GM21528 (cell line): Measurements from ENCODE around the gene PAM16.
"Not testable (repeated sequence)": the region's sequence is repeated elsewhere in the genome, so short reads cannot be mapped to it uniquely, and the experiment has no call there.

Source experiments
- ATAC-seq: cut with Tn5 transposase; IDR thresholded peaks from one replicate; pipeline ENCODE4 v1.9.1; 2021; ENCODE audit warnings: mild to moderate bottlenecking, moderate library complexity; ENCODE audit not compliant: unreplicated experiment, low FRiP score

PAM16 gene

DNA sequence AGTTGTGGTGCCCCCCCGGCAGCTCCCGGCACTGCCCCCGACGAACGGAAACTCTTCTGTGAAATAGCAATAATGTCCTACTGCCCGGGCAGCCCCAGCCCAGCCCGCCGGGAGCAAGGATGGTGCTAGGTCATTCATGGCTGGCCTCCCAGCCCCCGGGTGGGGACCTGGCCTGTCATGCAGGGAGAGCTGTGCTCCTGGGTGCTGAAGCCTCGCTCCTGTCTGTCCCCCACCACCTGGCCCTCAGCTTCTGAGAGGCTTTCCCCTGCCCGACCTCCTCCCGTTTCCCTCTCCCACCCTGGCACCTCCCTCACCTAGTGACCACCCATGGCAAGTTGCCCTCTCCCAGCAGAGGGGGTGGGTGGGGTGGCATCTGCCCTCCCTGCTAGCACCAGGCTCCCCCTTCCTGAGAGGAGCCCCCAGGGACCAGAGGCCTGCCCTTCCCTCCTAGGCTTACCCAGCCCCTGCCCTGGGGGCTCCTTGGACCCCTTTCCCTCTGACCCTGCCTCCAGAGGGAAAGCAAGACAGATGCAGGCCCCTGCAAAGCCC, 13.5 kb downstream of the PAM16 start:
- ATAC-seq, result no peak

DNA sequence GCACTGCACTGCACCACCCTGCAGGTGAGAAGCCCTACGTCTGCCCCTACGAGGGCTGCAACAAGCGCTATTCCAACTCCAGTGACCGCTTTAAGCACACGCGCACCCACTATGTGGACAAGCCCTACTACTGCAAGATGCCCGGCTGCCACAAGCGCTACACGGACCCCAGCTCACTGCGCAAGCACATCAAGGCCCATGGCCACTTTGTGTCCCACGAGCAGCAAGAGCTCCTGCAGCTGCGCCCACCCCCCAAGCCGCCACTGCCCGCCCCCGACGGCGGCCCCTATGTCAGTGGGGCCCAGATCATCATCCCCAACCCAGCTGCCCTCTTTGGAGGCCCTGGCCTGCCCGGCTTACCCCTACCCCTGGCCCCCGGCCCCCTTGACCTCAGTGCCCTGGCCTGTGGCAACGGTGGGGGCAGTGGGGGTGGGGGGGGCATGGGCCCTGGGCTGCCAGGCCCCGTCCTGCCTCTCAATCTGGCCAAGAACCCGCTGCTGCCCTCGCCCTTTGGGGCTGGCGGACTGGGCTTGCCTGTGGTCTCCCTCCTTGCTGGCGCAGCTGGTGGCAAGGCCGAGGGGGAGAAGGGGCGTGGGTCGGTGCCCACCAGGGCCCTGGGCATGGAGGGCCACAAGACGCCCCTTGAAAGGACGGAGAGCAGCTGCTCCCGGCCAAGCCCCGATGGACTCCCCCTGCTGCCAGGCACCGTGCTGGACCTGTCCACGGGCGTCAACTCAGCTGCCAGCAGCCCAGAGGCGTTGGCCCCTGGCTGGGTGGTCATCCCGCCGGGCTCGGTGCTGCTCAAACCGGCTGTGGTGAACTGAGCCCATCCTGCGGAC, 14.2 kb downstream of the PAM16 start:
- no peak for ATAC-seq

DNA sequence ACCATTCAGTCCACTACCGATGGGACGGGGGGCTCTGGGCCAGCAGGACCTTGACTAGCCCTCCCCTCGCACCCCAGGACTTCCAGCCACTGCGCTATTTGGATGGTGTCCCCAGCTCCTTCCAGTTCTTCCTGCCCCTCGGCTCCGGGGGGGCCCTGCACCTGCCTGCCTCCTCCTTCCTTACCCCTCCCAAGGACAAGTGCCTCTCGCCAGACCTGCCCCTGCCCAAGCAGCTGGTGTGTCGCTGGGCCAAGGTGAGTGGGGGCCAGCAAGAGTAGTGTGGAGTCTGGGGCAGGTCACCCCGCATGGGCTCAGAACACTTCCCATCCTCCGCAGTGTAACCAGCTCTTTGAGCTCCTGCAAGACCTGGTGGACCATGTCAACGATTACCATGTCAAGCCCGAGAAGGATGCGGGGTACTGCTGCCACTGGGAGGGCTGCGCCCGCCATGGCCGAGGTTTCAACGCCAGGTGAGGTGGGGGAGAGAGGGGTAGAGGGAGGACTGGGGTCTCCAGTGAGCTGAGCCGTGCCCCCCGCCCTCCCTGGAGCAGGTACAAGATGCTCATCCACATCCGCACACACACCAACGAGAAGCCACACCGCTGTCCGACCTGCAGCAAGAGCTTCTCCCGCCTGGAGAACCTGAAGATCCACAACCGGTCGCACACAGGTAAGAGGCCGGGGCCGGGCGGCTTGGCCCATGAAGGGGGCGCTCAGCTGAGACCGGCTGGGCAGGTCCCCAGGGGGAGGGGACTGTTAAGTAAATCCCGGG, 16.2 kb downstream of the PAM16 start:
- no peak for ATAC-seq

DNA sequence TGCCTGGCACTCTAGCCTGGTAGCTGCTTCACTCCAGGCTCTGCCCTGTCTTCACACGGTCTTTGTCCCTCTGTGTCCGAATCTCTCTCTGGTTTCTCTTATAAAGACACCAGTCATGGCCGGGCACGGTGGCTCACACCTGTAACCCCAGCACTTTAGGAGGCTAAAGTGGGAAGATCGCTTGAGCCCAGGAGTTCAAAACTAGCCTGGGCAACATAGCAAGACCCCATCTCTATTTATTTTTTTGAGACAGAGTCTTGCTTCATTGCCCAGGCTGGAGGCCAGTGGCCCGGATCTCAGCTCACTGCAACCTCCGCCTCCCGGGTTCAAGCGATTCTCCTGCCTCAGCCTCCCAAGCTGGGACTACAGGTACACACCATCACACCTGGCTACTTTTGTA, 17.4 kb downstream of the PAM16 start:
- ATAC-seq, result not testable (repeated sequence)

DNA sequence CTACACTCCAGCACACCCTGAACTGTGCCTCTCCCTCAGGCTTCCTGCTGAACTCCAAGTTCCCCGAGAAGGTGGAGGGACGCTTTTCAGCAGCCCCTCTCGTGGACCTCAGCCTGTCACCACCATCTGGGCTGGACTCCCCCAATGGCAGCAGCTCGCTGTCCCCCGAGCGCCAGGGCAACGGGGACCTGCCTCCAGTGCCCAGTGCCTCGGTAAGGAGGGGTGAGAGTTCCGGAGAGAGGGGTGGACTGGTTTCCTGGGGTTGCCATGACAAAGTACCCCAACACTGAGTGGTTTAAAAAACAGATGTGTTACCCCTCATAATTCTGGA, 17.8 kb downstream of the PAM16 start:
- ATAC-seq, result no peak

DNA sequence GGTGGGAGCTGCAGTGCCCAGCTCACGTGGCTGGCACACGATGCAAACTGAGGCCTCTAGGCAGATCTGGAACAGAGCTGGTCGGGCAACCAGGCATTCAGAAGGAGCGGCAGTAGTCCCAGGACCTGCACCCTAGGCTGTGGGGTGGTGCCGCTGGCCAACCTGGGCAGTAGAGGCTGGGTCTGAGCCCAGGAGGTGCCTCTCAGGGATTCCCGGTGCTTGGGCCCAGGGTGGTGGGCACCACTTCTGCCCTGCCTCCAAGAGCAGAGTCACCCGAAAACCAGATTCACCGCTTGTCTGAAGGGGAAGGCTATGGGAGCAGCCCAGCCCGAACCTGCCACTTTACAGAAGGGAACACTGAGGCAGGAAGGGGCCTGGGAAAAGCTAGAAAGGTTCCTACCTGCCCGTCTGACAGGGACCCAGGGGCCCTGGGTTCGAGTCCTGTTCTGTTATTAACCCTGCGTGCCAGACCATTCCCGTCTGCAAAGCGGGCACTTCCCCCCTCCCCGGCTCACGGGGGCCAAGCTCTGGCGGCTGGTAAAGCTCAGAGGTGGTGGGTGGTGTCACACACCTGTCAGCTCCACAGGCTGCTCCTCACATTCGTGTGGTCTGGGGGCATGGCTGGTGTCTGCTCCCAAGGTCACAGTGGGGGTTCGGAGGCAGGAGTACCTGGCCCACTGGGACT, 18.4 kb downstream of the PAM16 start:
- no peak for ATAC-seq

DNA sequence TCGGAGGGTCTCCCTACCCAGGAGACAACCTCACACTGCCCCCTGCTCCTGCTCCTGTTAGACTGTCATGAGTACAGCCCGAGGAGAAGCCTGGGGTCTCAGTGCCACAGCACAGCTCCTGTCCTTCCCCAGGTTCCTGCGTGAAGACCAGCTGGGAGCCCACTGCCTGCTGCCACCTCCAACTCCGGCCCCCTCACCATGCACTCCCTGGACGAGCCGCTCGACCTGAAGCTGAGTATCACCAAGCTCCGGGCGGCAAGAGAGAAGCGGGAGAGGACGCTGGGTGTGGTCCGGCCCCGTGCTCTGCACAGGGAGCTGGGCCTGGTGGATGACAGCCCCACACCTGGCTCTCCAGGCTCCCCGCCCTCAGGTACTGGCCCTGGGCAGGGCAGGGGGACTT, 19.0 kb downstream of the PAM16 start:
- no peak for ATAC-seq

DNA sequence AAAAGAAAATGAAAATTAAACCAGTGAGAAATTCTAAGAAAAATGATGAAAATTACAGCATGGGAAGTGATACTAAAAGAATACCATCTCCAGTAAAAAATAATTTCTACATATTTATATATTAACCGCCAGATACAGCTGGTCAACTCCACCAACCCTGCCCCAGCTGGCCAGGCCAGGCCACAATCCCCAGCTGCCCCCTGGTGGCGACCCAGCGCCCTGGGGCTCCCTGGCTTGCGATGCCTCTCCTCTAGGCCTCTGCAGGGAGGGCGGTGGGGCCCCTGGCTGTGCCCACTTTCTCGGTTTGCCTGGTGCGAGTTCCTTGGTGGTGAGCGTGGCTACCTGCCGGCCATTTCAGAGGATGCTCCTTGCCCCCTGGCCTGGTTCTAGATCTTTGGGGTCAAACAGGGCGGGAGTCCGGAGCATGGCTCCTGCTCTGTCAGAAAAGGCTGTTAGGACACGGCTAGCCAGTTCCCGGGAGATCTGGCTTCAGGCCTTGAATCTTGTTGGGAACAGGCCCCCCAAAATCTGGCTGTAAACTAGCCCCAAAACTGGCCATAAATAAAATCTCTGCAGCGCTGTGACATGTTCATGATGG, 20.7 kb downstream of the PAM16 start:
- no peak for ATAC-seq

DNA sequence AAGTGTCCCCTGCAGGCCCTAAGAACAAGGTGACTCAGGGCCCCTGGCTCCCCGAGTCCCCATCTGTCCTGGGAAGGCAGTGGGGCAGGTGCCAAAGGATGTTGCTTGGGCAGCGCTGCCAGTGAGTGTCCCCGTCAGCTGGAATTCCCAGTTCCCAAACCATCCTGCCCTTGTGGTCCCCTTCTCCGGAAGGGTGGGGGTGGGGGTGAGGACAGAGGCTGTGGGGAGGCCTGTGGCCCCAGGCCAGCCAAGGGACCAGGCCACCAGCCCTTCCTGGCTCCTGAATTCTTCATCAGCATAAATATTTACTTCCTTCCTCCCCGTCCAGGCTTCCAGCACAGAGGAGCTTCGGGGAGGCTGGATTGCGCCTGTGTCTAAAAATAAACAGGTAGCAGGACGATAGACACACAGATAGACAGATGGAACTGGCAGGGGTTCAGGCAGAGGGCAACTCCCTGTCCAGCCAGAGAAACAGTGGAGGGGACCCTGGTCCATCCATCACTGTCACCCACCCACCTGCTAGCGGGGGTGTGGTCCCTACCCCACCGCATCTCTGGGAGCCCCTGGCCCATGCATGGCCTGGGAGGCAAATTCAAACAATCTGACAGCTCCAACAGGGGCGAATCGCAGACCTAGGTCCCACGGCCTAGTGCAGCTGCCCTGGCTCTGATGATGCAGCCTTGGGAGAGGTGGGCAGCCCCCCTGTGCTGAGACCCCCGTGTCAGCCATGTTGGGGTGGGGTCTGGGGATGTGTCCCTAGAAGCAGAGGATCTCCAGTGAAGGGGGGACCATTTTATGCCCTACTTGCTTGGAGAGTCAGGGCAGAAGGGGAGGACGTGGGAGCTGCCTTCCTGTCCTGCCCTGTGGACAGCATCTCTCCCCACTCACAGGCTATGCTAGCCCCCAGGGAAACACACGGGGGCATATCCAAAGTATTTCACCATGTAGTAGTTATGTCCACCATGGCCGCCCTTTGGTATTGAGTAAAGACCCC, 22.0 kb downstream of the PAM16 start:
- no peak for ATAC-seq

DNA sequence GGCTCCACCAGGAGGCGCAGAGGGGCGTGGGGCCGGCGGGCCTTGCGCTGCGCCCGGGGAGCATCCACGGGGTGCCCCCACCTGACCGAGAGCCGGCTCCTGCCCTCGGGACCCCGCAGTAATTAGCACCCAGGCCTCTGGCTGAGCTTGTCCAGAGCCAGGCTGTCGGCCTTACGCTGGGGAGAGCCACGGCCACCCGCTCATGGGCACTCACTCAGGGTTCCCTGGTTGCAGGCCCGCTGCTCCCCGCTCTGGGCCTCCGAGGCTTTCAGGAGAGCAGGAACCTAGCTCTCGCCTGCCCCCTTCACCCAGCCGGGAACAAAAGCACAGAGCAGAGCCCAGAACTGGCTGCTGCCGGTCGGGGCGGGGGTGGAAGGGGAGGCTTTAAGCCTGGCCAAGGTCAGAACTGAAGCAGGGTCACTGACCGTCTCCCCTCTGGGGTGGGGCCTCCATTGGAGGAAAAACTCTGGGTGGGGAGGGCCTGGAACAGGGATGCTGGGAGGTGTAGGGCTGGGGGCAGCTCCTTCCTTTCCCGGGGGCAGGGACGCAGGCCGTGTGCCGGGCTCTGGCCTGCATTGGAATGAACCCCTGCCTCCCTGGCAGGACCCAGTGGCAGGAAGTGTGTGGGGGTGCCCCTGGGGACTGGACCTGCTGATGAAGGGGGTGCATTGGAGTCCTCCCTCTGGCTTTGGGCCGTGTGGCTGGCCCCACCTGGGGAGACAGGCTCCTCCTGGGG, 22.9 kb downstream of the PAM16 start:
- no peak for ATAC-seq

DNA sequence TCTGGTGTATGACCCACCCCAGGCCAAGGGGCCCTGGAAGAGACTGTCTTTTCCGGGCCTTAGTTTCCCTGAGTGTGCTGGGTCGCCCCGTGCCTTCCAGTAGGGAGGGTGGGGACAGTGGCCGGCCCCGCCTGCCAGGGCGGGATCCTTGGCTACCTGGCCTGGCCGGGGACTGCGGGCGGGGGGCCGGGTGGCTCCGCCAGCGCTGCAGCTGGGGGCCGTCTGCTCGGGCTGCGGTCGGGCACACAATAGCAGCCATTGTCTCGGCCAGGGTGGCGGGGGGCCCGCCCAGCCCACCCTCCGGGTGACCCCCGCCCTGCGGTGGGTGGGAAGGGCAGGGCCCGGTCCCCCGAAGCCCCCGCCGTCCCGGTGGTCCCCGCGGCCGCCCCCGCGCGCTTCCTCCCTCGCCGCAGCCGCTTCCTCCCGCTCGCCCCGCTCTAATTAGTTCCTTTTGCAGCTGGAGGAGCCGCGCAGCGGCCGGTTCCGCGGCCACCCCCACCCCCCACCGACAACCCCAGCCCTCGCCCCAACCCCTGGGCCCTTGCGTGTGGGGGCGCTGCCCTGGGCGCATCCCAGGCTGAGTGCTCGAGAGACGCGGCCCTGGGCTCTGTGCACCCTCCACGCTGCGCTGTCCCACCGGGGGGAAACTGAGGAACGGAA, 23.6 kb downstream of the PAM16 start:
- no peak for ATAC-seq

DNA sequence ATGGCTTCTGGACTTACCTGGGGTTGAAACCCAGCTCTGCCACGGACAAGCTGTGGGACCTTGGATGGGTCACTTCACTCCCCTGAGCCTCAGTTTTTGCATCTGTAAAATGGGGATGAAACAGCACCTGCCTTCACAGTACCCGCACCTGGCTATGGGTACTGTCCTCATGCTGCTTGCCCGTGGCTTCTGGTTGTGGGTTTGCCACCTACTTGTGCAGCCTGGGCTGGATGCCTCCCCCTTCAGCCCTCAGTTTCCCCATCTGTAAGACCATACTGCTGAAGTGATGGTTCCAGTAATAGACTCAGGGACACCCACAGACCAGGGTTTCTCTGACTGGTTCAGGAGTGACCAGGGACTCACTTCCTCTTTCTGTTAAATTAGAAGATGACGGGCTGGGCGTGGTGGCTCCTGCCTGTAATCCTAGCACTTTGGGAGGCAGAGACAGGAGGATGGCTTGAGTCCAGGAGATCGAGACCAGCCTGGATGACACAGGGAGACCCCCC, 25.8 kb downstream of the PAM16 start:
- ATAC-seq, result no peak

DNA sequence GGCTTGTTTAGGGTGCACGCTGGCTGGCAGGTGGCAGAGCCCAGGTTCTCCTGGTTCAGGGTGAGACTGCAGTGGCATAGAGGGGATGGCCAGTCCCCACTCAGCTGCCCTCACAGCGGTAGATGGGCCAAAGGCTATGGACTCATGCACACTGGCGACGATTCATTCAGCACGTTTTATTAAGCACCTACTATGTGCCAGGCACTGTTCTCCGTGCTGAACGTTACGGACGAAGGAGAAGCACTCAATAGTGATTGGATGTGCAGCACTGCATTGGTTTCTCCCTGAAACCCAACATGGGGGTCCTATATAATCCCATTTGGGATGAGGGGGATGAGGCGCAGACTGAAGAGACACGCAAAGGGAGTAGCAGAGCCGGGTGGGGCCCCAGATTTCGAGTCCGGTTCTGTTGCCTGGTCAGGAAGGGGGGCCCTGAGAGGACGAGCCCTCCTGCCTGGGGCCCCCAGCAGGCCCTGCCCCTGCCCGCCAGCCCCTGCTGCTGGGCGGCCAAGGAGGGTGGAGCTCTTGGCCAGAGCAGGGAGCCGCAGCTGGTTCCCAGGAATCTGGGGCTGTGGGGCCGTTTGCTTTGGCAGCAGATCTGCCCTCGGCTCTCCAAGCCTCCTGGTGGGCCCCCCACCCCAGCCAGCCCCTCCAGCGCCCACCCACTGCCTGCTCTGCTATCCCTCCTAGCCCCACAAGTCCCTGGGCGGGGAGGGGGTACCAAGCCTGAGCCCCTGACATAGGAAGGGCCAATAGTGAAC, 26.4 kb downstream of the PAM16 start:
- no peak for ATAC-seq

DNA sequence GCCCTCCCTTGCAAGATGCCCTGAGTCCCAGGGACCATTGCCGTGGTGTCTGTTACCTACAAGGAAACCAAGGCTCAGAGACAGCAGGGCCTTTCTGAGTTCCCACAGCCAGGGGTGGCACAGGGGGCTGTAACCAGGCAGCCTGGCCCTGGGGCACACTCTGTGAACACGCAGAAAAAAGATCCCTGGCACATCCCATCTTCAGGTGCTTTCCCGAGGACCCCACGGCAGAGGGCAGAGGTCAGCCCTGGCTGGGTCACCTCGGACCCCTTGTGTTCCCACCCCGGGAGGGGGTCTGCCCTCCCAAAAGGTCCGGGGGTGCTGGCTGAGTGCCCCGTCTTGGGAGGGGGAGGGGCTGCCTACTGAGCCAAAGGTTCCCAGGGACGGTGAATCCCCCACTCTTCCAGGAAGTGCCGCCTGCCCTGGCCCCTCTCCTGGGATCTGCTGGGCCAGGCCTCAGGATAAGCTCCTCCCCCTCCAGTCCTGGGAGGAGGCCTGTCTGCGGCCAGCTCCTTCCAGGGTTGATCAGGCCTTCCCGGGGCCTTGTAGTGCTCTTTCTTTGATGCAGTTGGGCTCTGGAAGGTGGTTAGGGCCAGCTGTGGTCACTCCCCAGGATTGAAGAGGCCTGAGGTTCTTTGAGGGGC, 27.2 kb downstream of the PAM16 start:
- ATAC-seq, result no peak

DNA sequence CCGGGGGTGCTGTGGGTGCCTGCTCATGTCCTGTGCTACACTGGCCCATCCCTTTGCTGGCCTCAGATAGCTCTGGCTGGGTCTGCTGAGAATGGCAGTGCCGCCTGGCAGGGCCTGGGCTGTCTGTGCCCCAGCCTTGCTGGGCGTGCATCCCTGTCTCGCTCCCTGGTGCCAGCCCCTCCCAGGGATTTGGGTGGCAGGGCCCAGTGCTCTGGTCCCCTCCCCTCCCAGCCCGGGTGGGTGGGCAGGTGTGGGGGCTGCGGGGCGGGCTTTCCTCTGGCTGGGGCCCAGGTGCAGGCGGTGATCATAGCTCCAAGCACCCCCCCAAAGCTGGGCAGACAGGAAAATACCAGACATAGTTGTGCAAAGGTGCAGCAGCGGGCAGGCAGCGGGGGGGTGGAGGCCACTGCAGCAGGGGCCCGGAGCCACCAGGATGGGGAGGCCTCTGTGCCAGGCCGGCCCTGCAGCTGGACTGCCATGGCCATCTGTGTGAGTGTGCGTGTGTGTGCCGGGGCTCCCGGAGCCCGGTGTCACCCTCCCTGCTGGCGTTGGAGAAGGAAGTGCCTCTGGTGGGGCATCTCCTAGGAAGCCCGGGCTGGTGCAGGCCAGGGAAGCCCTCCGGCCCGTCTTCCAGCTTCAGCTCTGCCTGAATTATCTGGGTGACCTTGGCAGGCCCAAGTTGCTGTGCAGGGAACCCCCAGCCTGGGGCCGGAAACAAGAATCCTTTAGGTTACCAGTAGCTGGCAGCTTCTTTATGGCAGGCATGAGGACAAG, 27.9 kb downstream of the PAM16 start:
- ATAC-seq, result no peak
